ENCODE results near the gene CAST.
A peak's percentile ranks its signal among the peaks of the same experiment; 100 is the strongest.

The CAST gene

DNA sequence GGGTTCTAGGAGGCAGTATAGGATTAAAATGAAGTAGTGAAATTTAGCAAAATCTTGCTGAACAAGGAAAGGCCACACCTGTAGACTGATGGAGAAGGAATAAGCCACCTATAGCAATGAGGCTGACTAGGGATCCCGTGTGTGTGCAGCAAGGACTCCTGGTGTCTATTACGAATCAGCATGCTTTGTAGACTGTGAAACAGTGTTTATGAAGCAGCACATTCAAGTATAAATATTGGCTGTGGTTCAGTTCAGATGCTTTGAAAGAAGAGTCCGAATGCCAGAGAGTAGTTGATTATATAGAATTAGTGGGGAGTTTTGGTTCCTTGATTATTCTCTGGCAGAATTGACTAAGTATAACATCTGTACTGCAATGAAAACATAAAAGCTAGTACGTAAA is 41.8 kb downstream of the CAST start:
- Mint-ChIP-seq H3K27ac (peak overlapping the region; percentile 85), H3K4me3 (peak overlapping the region; percentile 88), H3K36me3 (ENCODE audit: low read depth) (no peaks in the 10 kb centered on the region), H3K9me3 (no peaks in the 10 kb centered on the region), H3K27me3 (no peaks in the 10 kb centered on the region), H3K4me1 (peaks cover 58% of the 10 kb centered on the region)
- DNase-seq = no peak
- no peak for ATAC-seq

DNA sequence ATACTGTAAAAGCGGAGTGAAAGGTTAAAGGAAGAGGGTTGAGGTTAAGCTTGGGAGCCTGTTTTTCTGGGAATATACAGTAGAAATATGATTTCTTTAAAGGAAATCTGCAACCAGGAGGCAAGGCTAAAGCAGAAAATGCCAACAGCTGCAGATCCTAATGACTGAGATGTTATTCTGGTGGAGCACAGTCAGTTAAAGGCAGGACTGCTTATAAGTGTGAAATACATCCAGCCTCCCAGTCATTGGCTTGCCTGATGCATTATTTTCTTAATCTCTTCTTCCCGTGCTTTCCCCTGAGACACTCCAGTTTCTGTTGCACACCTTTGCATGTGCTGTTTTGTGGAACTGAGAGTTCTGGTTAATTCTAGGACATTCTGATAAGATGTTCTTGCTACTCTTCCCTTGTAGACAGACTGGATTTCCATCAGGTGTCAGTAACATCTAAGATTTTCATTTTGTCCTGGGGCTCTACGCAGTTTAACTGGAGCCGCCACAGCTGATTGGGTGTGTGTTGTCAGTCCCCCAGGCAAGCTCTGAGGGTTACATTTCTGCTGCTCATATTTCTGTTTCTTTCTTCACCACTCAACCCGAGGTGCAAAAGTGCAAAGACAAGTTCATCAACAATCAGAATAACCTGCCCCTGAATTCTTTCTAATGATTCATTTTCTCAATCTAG is 44.4 kb downstream of the CAST start:
- Mint-ChIP-seq H3K27ac (no peak overlapping the region), H3K9me3 (no peaks in the 10 kb centered on the region), H3K4me1 (peaks cover 43% of the 10 kb centered on the region), H3K4me3 (no peak overlapping the region), H3K27me3 (no peaks in the 10 kb centered on the region), H3K36me3 (ENCODE audit: low read depth) (no peaks in the 10 kb centered on the region)
- DNase-seq (no peak), ATAC-seq (no peak)

DNA sequence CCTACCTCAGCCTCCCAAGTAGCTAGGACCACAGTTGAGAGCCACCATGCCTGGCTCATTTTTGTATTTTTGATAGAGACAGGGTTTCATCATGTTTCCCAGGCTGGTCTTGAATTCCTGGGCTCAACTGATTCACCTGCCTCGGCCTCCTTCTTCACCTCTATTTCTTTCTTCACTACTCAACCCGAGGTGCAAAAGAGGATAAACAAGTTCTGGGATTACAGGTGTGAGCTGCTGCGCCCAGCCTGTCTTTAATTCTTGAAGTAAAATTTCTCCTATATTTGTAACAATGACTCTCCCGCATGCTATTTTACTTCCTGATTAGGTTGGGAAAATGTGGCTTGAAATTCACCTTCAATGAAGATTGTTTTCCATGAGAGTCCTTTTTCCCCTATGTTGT is 46.4 kb downstream of the CAST start:
- H3K4me1 Mint-ChIP-seq = peaks cover 30% of the 10 kb centered on the region
- H3K36me3 Mint-ChIP-seq (ENCODE audit: low read depth) = peaks cover 5% of the 10 kb centered on the region
- no peak for ATAC-seq
- no peaks in the 10 kb centered on the region for H3K9me3 Mint-ChIP-seq
- no peak overlapping the region for H3K27ac Mint-ChIP-seq
- H3K4me3 Mint-ChIP-seq = no peak overlapping the region
- no peaks in the 10 kb centered on the region for H3K27me3 Mint-ChIP-seq
- no peak for DNase-seq

DNA sequence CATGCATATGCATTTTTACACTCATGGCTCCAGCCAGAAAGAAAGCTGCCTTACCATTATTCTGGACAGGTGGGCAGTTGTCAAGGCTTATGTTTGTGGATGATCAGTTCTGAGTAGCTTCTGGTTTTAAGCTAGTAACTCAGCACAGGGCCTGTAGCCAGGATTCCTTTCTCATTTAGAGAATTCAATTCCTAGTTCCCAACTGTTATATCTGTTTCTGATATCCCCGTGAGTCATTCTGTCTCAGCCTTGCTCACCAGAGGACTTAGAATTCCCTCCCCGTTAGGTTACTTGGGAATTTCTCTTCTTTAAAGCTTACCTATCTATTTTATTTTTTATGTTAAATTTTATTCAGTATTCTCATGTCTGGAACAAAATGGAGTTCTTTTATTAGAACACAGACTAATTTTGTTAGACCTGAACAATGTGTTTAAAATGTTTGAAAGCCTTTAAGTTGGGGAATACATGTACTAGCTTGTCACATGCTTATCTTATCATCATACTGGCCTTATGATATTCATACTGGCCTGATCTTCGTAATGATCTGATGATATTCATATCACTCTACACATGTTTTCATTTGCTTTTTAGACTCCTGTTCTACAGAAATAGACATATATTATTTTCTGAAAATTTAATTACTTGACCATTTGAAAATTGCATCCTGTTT is 47.1 kb downstream of the CAST start:
- Mint-ChIP-seq H3K9me3 (no peaks in the 10 kb centered on the region), H3K27ac (no peak overlapping the region), H3K36me3 (ENCODE audit: low read depth) (peaks cover 5% of the 10 kb centered on the region)

DNA sequence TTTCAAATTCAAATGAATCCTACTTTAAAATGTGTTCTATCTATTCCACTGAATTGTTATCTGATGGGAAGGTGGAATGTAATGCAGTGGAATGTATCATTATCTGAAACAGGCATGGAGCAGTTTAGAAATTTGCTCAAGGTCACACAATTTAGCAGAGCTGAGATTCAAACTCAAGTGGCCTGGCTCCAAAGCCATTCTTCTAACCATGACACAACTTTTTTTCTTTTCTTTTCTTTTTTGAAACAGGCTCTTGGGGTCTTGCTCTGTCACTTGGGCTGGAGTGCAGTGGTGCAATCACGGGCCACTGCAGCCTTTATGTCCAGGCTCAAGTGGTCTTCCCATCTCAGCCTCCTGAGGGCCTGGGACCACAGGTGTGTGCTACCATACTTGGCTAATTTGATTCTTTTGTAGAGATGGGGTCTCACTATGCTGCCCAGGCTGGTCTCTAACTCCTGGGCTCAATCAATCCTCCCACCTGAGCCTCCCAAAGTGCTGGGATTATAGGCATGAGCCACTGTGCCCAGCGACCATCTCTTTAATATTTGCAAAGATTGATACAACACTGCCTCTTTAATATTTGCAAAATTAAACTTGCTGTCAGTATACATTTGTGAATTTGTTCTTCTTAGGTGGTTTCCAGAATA is 50.0 kb downstream of the CAST start:
- H3K27ac Mint-ChIP-seq = no peak overlapping the region
- H3K27me3 Mint-ChIP-seq = no peaks in the 10 kb centered on the region
- DNase-seq (no peak), ATAC-seq (no peak)
- H3K36me3 Mint-ChIP-seq (ENCODE audit: low read depth) = peaks cover 8% of the 10 kb centered on the region
- no peaks in the 10 kb centered on the region for H3K9me3 Mint-ChIP-seq
- peaks cover 31% of the 10 kb centered on the region for H3K4me1 Mint-ChIP-seq
- no peak overlapping the region for H3K4me3 Mint-ChIP-seq

More for the DNA sequence above, 47.1 kb downstream of the CAST start:
- DNase-seq = no peak
- no peak overlapping the region for H3K4me3 Mint-ChIP-seq
- no peak for ATAC-seq
- H3K27me3 Mint-ChIP-seq = no peaks in the 10 kb centered on the region
- H3K4me1 Mint-ChIP-seq = peaks cover 26% of the 10 kb centered on the region

DNA sequence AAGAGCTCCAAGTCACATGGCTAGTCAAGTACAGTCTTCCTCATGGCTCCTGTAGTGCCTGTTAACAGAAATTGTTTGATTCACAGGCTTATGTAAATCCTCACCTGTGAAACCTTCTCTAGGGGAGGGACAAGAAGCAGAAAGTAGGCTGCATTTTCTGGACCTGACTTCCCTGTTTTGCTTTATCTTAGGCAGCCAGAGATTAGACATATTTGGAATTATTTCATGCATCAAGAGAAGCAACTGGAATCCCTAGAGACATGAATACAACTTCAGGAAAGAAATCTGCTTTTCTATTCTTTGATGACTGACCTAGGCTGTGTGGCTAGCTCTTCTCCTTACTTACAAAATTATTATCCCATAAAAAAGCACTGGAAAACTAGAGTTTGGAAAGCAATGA is 52.3 kb downstream of the CAST start:
- DNase-seq (no peak), ATAC-seq (no peak)
- Mint-ChIP-seq H3K4me3 (no peak overlapping the region), H3K27me3 (no peaks in the 10 kb centered on the region), H3K4me1 (peaks cover 32% of the 10 kb centered on the region), H3K36me3 (ENCODE audit: low read depth) (peaks cover 8% of the 10 kb centered on the region), H3K9me3 (no peaks in the 10 kb centered on the region), H3K27ac (peak overlapping the region; percentile 9)

DNA sequence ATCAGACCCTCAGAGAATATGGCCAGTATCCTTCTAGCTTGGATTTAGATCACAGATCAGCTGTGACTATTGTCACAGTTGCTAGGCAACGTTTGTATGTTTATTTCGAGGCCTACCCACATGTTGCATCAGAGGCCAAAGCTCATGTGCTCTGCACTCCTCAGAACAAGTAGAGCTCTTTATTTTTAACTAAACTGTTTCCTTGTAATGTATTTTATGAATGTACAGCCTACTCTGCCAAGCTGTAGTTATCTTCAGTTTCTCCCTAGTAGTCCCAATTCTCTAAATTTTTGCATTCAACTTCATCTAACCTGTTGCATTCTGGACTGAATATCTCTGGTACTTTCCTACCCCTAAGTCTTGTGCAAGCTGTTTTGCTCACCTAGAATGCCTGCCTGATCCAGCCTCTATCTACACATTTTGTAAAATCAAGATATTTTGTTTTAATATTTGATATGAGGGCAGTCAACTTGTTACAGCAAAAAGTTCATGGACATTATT is 52.8 kb downstream of the CAST start:
- ATAC-seq = peak; percentile 66
- H3K9me3 Mint-ChIP-seq = no peaks in the 10 kb centered on the region

DNA sequence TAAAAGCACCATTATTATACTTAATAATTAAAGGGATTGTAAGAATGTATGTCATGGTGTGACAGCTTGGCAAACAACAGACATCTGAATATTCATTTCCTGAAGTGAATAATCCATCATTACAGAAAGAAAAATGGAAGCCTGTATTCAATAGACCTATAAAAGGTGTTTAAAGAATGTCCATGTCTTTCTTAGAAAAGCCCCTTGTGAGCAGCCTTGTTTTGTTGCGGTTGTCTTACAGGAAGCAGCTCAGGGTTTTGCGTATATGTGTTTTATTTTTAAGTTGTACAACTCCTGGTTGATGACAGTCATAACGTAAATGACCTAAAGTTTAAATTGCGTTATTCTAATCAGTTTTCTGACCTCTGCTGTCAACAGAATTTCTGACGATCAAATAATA is 53.8 kb downstream of the CAST start:
- ATAC-seq = no peak
- DNase-seq = no peak
- Mint-ChIP-seq H3K4me1 (peaks cover 32% of the 10 kb centered on the region), H3K9me3 (no peaks in the 10 kb centered on the region), H3K4me3 (no peak overlapping the region), H3K27me3 (no peaks in the 10 kb centered on the region), H3K36me3 (ENCODE audit: low read depth) (peaks cover 8% of the 10 kb centered on the region), H3K27ac (no peak overlapping the region)

More for the DNA sequence above, 52.8 kb downstream of the CAST start:
- peak overlapping the region; percentile 9 for H3K27ac Mint-ChIP-seq
- H3K4me3 Mint-ChIP-seq = no peak overlapping the region
- no peaks in the 10 kb centered on the region for H3K27me3 Mint-ChIP-seq
- H3K4me1 Mint-ChIP-seq = peaks cover 32% of the 10 kb centered on the region
- DNase-seq = no peak
- H3K36me3 Mint-ChIP-seq (ENCODE audit: low read depth) = peaks cover 8% of the 10 kb centered on the region

DNA sequence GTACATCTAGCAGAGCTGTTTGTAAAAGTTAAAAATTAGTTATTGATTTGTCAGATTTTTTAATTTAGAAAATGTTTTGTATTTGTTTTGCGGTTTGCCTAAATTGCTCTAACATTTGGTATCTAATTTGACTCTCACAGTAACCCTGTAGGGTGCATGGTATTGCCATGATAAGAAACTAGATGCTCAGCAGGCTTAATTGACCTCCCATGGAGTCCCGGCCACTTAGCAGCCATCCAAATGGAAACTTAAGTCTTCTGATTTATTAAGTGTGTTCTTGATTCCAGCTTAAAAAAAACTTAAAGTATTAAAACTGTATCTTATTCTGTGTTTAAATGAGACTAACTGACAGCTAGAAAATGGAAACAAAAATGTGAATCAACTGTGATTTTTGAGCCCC is 54.5 kb downstream of the CAST start:
- Mint-ChIP-seq H3K4me1 (peaks cover 33% of the 10 kb centered on the region), H3K4me3 (no peak overlapping the region), H3K27ac (no peak overlapping the region), H3K27me3 (no peaks in the 10 kb centered on the region), H3K9me3 (no peaks in the 10 kb centered on the region), H3K36me3 (ENCODE audit: low read depth) (peaks cover 8% of the 10 kb centered on the region)
- DNase-seq (no peak), ATAC-seq (no peak)

DNA sequence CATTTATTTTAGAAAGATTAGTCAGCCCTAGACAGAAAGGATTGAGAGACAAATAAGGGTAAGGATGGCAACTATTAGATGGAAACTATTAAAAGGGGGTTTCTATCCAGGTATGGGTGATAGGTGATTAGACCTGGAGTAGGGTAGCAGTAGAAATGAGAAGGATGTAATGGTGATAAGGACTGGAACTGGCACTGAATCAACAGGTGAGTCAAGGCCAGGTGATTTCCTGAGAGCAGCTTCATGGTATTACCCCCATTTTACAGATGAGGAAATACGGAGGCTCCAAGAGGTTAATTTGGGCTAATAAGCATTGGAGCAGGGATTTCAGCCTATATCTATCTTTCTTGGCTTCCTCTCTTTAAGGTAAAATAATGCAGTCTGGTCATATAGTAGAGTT is 55.7 kb downstream of the CAST start:
- Mint-ChIP-seq H3K4me1 (peaks cover 36% of the 10 kb centered on the region), H3K9me3 (no peaks in the 10 kb centered on the region), H3K27ac (no peak overlapping the region), H3K36me3 (ENCODE audit: low read depth) (peaks cover 4% of the 10 kb centered on the region), H3K4me3 (no peak overlapping the region), H3K27me3 (no peaks in the 10 kb centered on the region)
- ATAC-seq (no peak), DNase-seq (no peak)

DNA sequence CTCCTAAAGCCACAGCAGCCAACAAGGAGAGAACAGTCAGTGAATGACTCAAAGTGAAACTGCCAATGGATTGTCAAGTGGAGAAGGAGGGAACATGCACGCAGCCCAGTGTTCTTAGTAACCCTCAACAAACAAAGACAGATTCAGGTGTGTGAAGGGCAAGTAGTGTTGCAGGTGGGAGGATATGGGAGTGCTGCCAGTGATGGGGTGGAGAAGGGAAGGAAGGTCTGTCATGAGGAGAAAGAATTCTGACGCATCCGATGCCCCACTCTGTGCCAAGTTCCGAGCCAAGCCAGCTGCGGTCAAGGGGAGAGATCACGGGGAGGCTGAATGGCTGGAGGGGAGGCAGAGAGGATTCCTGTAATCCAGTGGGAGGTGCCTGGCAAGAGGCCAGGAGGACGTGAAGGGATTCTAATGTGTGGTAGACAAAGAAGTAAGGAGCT is 56.5 kb downstream of the CAST start:
- DNase-seq (no peak), ATAC-seq (no peak)
- Mint-ChIP-seq H3K27ac (no peak overlapping the region), H3K4me3 (no peak overlapping the region), H3K9me3 (no peaks in the 10 kb centered on the region), H3K4me1 (peaks cover 36% of the 10 kb centered on the region), H3K36me3 (ENCODE audit: low read depth) (peaks cover 3% of the 10 kb centered on the region), H3K27me3 (no peaks in the 10 kb centered on the region)

DNA sequence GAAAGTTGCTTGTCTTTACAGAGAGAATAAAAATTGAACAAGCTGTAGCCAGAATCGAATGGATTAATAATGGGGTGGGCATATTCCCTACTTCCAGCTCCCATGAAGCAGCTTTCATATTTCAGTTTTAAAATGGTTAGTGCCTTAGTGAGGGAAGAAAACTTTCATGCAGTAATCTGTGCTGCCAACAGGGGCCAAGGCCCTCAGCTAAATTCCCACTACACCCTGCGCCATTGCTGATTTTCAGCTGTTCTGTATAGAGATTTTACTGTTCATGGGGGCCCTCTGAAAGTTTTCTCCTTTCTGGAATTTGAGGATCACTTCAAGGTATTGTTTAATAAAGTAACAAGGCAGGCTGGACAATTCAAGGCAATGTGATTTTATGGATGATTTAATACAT is 58.2 kb downstream of the CAST start:
- no peak overlapping the region for H3K4me3 Mint-ChIP-seq
- DNase-seq (no peak), ATAC-seq (no peak)
- H3K4me1 Mint-ChIP-seq = peaks cover 22% of the 10 kb centered on the region
- H3K27me3 Mint-ChIP-seq = no peaks in the 10 kb centered on the region
- peaks cover 3% of the 10 kb centered on the region for H3K36me3 Mint-ChIP-seq (ENCODE audit: low read depth)
- no peak overlapping the region for H3K27ac Mint-ChIP-seq
- H3K9me3 Mint-ChIP-seq = no peaks in the 10 kb centered on the region

DNA sequence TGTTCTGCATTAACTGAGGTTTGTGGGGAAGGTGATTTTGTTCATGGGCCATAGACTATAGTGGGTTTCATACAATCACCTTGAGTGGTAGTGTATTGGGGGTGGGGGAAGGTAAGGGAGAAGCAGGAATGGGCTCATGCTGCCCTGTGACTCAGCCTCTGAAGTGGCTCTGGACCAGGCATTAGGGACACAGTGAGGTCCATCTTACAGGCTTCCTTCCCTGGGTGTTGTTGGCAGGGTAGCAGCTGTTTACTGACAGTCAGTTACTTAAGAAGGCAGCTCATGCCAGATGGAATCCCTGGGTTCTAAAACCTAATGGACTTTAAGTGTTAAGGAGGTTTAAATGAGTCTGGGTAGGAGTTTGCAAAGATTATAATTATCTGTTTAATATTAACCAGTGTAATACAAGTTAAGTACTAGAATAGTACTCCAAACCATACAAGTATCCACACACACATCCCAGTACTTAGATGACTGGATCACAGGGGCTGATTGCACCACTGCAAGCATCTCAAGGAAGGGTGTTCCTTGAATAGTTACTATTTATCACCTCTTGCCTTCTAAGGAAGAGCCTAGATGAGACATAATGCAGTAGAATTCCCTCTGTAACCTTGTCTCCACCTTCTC is 59.3 kb downstream of the CAST start:
- Mint-ChIP-seq H3K27ac (no peak overlapping the region), H3K4me3 (no peak overlapping the region), H3K36me3 (ENCODE audit: low read depth) (no peaks in the 10 kb centered on the region), H3K9me3 (no peaks in the 10 kb centered on the region), H3K4me1 (peaks cover 15% of the 10 kb centered on the region), H3K27me3 (no peaks in the 10 kb centered on the region)
- no peak for ATAC-seq
- no peak for DNase-seq

DNA sequence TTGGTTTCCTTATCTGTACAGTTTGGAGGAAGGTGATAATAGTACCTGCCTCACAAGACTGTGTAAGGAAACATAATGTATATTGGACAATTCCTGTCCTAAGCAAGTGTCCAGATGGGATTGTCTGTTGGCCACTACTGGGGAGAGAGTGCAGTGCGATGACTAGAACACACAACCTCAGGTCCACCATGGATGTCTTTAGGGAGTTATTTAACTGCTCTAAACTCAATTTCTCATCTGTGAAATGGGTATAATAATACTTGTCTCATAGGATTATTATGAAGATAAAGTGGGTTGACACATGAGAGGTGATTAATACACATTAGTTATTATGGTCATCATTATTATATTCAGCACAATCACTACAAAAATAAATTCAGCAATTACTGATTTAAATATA is 63.1 kb downstream of the CAST start:
- DNase-seq (no peak), ATAC-seq (no peak)
- no peak overlapping the region for H3K4me3 Mint-ChIP-seq
- no peak overlapping the region for H3K27ac Mint-ChIP-seq
- H3K4me1 Mint-ChIP-seq = peaks cover 4% of the 10 kb centered on the region
- no peaks in the 10 kb centered on the region for H3K36me3 Mint-ChIP-seq (ENCODE audit: low read depth)
- no peaks in the 10 kb centered on the region for H3K27me3 Mint-ChIP-seq
- H3K9me3 Mint-ChIP-seq = no peaks in the 10 kb centered on the region

DNA sequence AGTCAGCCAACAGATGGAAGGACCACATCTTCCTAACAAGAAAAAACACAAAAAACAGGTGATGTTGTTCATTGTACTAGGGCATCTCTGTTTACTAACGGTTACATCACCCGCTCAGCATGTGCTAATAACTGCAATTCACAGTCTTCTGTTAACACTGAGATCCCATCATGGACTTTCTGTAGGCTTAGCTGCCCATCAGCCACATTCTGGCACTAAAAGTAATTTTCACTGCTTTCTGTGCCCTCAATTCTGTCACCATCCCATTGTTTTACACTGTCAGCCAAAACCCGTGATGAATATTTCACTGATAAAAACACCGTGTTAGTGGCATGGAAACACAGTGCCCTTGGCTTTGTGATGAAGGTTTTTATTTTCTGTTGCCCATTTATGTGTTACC is 64.6 kb downstream of the CAST start:
- H3K4me3 Mint-ChIP-seq = no peak overlapping the region
- DNase-seq (no peak), ATAC-seq (no peak)
- no peak overlapping the region for H3K27ac Mint-ChIP-seq
- peaks cover 3% of the 10 kb centered on the region for H3K4me1 Mint-ChIP-seq
- H3K27me3 Mint-ChIP-seq = no peaks in the 10 kb centered on the region
- H3K36me3 Mint-ChIP-seq (ENCODE audit: low read depth) = peaks cover 10% of the 10 kb centered on the region
- no peaks in the 10 kb centered on the region for H3K9me3 Mint-ChIP-seq

All from activated naive CD8-positive, alpha-beta T cell treated with anti-CD3 and anti-CD28 coated beads, Interleukin-2, amount 50 U/mL, for 24 hours (primary cell).